Esophagus mucosa (tissue), 1 donor: Measurements from ENCODE around the gene TMPRSS4. TPM values are rescaled to one million over a fixed set of nuclear protein-coding genes. Genes with fewer than 3 reads are reported as not detected.
A peak's percentile ranks its signal among the peaks of the same experiment; 100 is the strongest.

Source experiments
- ATAC-seq: fragments of 200-7000 bp; cut with Tn5 transposase; one replicate; pipeline ENCODE4 v1.9.1; 2020
- total RNA-seq: library from RNA; stranded (reverse); gene quantifications from one replicate; pipeline ENCODE4 v1.2.4, GENCODE V29; 2023
- donor health status: DM: yes; HTN: yes; CAD: no.

The TMPRSS4 gene
- total RNA-seq, 1 donor from 2014 or later, result 208 TPM

GRCh38 chr11:118106789-118107335, 30.0 kb downstream of the TMPRSS4 start:
- no peak for ATAC-seq

- no peak for ATAC-seq
These were observed 31.6 kb downstream of the TMPRSS4 start for GRCh38 chr11:118108513-118108912.

- no peak for ATAC-seq
These were observed 32.4 kb downstream of the TMPRSS4 start for GRCh38 chr11:118109231-118109630.

- ATAC-seq, result peak; percentile 81
These were observed 34.3 kb downstream of the TMPRSS4 start for GRCh38 chr11:118111019-118111743.

- ATAC-seq, result no peak
These were observed 34.8 kb downstream of the TMPRSS4 start for GRCh38 chr11:118111744-118112035.

- ATAC-seq, result no peak
These were observed 36.0 kb downstream of the TMPRSS4 start for GRCh38 chr11:118112711-118113430.

- peak; percentile 18 for ATAC-seq
These were observed 37.4 kb downstream of the TMPRSS4 start for GRCh38 chr11:118114266-118114665.

- no peak for ATAC-seq
These were observed 38.2 kb downstream of the TMPRSS4 start for GRCh38 chr11:118115048-118115447.

GRCh38 chr11:118117790-118118601, 41.1 kb downstream of the TMPRSS4 start:
- ATAC-seq, result no peak

- ATAC-seq, result no peak
These were observed 43.9 kb downstream of the TMPRSS4 start for GRCh38 chr11:118120793-118121192.

- ATAC-seq, result no peak
These were observed 48.2 kb downstream of the TMPRSS4 start for GRCh38 chr11:118124929-118125535.

GRCh38 chr11:118126082-118126838, 49.4 kb downstream of the TMPRSS4 start:
- peak; percentile 70 for ATAC-seq

GRCh38 chr11:118128310-118128709, 51.4 kb downstream of the TMPRSS4 start:
- no peak for ATAC-seq

GRCh38 chr11:118128721-118129470, 52.0 kb downstream of the TMPRSS4 start:
- peak; percentile 49 for ATAC-seq

GRCh38 chr11:118129471-118130172, 52.7 kb downstream of the TMPRSS4 start:
- ATAC-seq, result peak; percentile 75

GRCh38 chr11:118132385-118133151, 55.7 kb downstream of the TMPRSS4 start:
- ATAC-seq, result peak; percentile 15

- no peak for ATAC-seq
These were observed 56.9 kb downstream of the TMPRSS4 start for GRCh38 chr11:118133816-118134215.

- no peak for ATAC-seq
These were observed 58.3 kb downstream of the TMPRSS4 start for GRCh38 chr11:118135051-118135795.

- peak; percentile 1 for ATAC-seq
These were observed 58.9 kb downstream of the TMPRSS4 start for GRCh38 chr11:118135796-118136165.
